Measurements from ENCODE around the gene TAOK1.

- TF ChIP-seq CTCF (IDR thresholded peaks at IDR 0.05) (no peak), POLR2A (IDR thresholded peaks at IDR 0.05) (no peak)
Measured at GRCh38 chr17:29588017-29588561, 197.9 kb downstream of the TAOK1 start.
